HG03175 (cell line): ENCODE measurements around the gene RPS3.
"Not testable (repeated sequence)": the region's sequence is repeated elsewhere in the genome, so short reads cannot be mapped to it uniquely, and the experiment has no call there.

Source experiments
- ATAC-seq: cut with Tn5 transposase; IDR thresholded peaks from one replicate; pipeline ENCODE4 v1.9.1; 2021; ENCODE audit warnings: mild to moderate bottlenecking, moderate library complexity; ENCODE audit not compliant: unreplicated experiment

RPS3 gene

GRCh38 chr11:75380245-75380644, 19.1 kb upstream of the RPS3 start:
- no peak for ATAC-seq

- ATAC-seq, result no peak
These were observed 18.4 kb upstream of the RPS3 start for GRCh38 chr11:75380716-75381420.

GRCh38 chr11:75383246-75383645, 16.1 kb upstream of the RPS3 start:
- no peak for ATAC-seq

- no peak for ATAC-seq
These were observed 14.8 kb upstream of the RPS3 start for GRCh38 chr11:75384438-75385080.

GRCh38 chr11:75386942-75387630, 12.2 kb upstream of the RPS3 start:
- ATAC-seq, result no peak

- ATAC-seq, result no peak
These were observed 11.5 kb upstream of the RPS3 start for GRCh38 chr11:75387736-75388294.

- peak; percentile 51 for ATAC-seq
These were observed 10.7 kb upstream of the RPS3 start for GRCh38 chr11:75388386-75389275.

GRCh38 chr11:75389276-75389605, 10.1 kb upstream of the RPS3 start:
- no peak for ATAC-seq

GRCh38 chr11:75389925-75390324, 9.4 kb upstream of the RPS3 start:
- ATAC-seq, result no peak

- ATAC-seq, result no peak
These were observed 5.1 kb upstream of the RPS3 start for GRCh38 chr11:75394085-75394840.

GRCh38 chr11:75398906-75399305, 412 bp upstream of the RPS3 start:
- ATAC-seq, result no peak

GRCh38 chr11:75400146-75400865, 988 bp downstream of the RPS3 start:
- ATAC-seq, result no peak

GRCh38 chr11:75402002-75402773, 2.9 kb downstream of the RPS3 start:
- no peak for ATAC-seq

- ATAC-seq, result no peak
These were observed 3.7 kb downstream of the RPS3 start for GRCh38 chr11:75403037-75403436.

- no peak for ATAC-seq
These were observed 4.8 kb downstream of the RPS3 start for GRCh38 chr11:75403983-75404658.

GRCh38 chr11:75406338-75406777, 7.0 kb downstream of the RPS3 start:
- no peak for ATAC-seq

GRCh38 chr11:75408957-75409219, 9.6 kb downstream of the RPS3 start:
- ATAC-seq, result no peak

GRCh38 chr11:75409971-75410370, 10.7 kb downstream of the RPS3 start:
- not testable (repeated sequence) for ATAC-seq
